ENCODE measurements around the gene CXCL3. TPM values are rescaled to one million over a fixed set of nuclear protein-coding genes. Genes with fewer than 3 reads are reported as not detected.

Gene CXCL3
- polyA plus RNA-seq, 1 donor (not counting 4 experiments of a cell fraction or from before 2014, with no cell fraction given) = 10.8 TPM

DNA sequence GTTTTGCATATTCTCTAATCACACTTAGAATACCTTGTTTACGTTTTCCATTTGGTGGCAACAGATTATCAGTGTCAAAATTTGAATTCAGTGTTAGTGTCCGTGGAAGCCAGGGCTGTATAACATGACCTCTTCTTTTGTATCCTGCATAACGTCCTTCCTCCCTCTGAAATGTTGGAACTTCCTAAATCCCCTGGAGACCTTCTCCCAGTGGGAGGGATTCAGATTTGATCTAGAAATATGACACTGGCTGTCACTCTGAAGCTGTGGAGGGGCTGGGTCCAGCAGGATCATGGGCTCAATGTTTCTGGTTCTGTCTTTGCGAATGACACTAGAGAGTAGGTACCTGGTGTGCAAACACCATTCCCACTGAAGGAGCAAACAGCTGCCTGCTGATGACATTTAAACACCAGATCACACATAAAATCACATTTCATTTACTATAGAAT lies 850 bp upstream of the CXCL3 start:
- Histone ChIP-seq H3K9me3 (ENCODE audit: control insufficient read depth, low read depth, low read length) (no peaks in the 10 kb centered on the region), H3K4me3 (ENCODE audit: control insufficient read depth in 2 of 3, extremely low read depth in 1 of 3, insufficient read depth in 2 of 3, low read depth in 1 of 3, low read length in 3 of 3) (peak overlapping the region; percentile 55 to 89 (median 82)), H3K4me2 (ENCODE audit: control insufficient read depth, extremely low read depth, insufficient read depth, low read depth, low read length) (peak overlapping the region; percentile 88), H2AFZ (ENCODE audit: control insufficient read depth, low read length) (peak overlapping the region; percentile 94), H3K79me2 (ENCODE audit: control insufficient read depth, insufficient read depth, low read length) (no peaks in the 10 kb centered on the region), H3K9me1 (ENCODE audit: control insufficient read depth, extremely low read depth, insufficient read depth, low read length) (no peaks in the 10 kb centered on the region), H3K9ac (ENCODE audit: control insufficient read depth, extremely low read depth, insufficient read depth, low read length) (peak overlapping the region; percentile 90), H3K4me1 (ENCODE audit: control insufficient read depth, extremely low read depth, insufficient read depth, low read length) (peaks cover 8% of the 10 kb centered on the region), H3K27ac (ENCODE audit: control insufficient read depth, insufficient read depth, low read length) (peak overlapping the region; percentile 83), H3K27me3 (ENCODE audit: control insufficient read depth, extremely low read depth, insufficient read depth, low read length) (no peaks in the 10 kb centered on the region), H4K20me1 (ENCODE audit: control insufficient read depth, extremely low read depth, insufficient read depth, low read length) (no peaks in the 10 kb centered on the region), H3K36me3 (ENCODE audit: control insufficient read depth in 2 of 2, extremely low read depth in 1 of 2, insufficient read depth in 2 of 2, low read length in 2 of 2) (no peaks in the 10 kb centered on the region)
- FAIRE-seq (peak; percentile 39), DNase-seq (ENCODE audit: low read depth, low spot score) (no peak)
- no peak for TF ChIP-seq EZH2 (IDR thresholded peaks at IDR 0.05; ENCODE audit: low read length)
- TF ChIP-seq, protein P1, sequence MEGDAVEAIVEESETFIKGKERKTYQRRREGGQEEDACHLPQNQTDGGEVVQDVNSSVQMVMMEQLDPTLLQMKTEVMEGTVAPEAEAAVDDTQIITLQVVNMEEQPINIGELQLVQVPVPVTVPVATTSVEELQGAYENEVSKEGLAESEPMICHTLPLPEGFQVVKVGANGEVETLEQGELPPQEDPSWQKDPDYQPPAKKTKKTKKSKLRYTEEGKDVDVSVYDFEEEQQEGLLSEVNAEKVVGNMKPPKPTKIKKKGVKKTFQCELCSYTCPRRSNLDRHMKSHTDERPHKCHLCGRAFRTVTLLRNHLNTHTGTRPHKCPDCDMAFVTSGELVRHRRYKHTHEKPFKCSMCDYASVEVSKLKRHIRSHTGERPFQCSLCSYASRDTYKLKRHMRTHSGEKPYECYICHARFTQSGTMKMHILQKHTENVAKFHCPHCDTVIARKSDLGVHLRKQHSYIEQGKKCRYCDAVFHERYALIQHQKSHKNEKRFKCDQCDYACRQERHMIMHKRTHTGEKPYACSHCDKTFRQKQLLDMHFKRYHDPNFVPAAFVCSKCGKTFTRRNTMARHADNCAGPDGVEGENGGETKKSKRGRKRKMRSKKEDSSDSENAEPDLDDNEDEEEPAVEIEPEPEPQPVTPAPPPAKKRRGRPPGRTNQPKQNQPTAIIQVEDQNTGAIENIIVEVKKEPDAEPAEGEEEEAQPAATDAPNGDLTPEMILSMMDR (optimal IDR thresholded peaks at IDR 0.05 in 1 of 3, IDR thresholded peaks at IDR 0.05 in 1 of 3, conservative IDR thresholded peaks at IDR 0.05 in 1 of 3; ENCODE audit: extremely low read depth in 1 of 3, insufficient read depth in 2 of 3, low read length in 3 of 3) = no peak
- dilution Hi-C loops (cut with MboI; ENCODE audit: extremely low pct_ligation_motif_present, low sequenced_read_pairs) = no loop called here

DNA sequence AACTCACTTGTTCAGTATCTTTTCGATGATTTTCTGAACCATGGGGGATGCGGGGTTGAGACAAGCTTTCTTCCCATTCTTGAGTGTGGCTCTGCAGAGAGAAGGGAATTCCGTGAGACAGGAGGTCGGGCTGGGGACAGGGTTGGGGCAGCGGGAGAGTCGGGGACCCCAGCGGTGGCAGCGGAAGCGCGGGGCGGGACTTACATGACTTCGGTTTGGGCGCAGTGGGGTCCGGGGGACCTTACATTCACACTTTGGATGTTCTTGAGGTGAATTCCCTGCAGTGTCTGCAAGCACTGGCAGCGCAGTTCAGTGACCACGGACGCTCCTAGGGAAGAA lies 434 bp downstream of the CXCL3 start:
- Histone ChIP-seq H3K4me1 (ENCODE audit: control insufficient read depth, extremely low read depth, insufficient read depth, low read length) (peaks cover 14% of the 10 kb centered on the region), H3K4me3 (ENCODE audit: control insufficient read depth in 2 of 3, extremely low read depth in 1 of 3, insufficient read depth in 2 of 3, low read depth in 1 of 3, low read length in 3 of 3) (peak overlapping the region; percentile 55 to 89 (median 82)), H3K79me2 (ENCODE audit: control insufficient read depth, insufficient read depth, low read length) (no peaks in the 10 kb centered on the region), H3K4me2 (ENCODE audit: control insufficient read depth, extremely low read depth, insufficient read depth, low read depth, low read length) (peak overlapping the region; percentile 88), H2AFZ (ENCODE audit: control insufficient read depth, low read length) (peak overlapping the region; percentile 61), H3K9me1 (ENCODE audit: control insufficient read depth, extremely low read depth, insufficient read depth, low read length) (no peaks in the 10 kb centered on the region), H3K9ac (ENCODE audit: control insufficient read depth, extremely low read depth, insufficient read depth, low read length) (peak overlapping the region; percentile 90), H3K9me3 (ENCODE audit: control insufficient read depth, low read depth, low read length) (no peaks in the 10 kb centered on the region), H3K27ac (ENCODE audit: control insufficient read depth, insufficient read depth, low read length) (peak overlapping the region; percentile 83), H3K36me3 (ENCODE audit: control insufficient read depth in 2 of 2, extremely low read depth in 1 of 2, insufficient read depth in 2 of 2, low read length in 2 of 2) (no peaks in the 10 kb centered on the region), H4K20me1 (ENCODE audit: control insufficient read depth, extremely low read depth, insufficient read depth, low read length) (no peaks in the 10 kb centered on the region), H3K27me3 (ENCODE audit: control insufficient read depth, extremely low read depth, insufficient read depth, low read length) (no peaks in the 10 kb centered on the region)
- DNase-seq (ENCODE audit: low read depth, low spot score) (no peak), FAIRE-seq (no peak)
- TF ChIP-seq, protein P1 (optimal IDR thresholded peaks at IDR 0.05 in 1 of 3, IDR thresholded peaks at IDR 0.05 in 1 of 3, conservative IDR thresholded peaks at IDR 0.05 in 1 of 3; ENCODE audit: extremely low read depth in 1 of 3, insufficient read depth in 2 of 3, low read length in 3 of 3) = peak in 1 of 3 experiments; percentile 3
- TF ChIP-seq EZH2 (IDR thresholded peaks at IDR 0.05; ENCODE audit: low read length) = no peak
- dilution Hi-C loops (cut with MboI; ENCODE audit: extremely low pct_ligation_motif_present, low sequenced_read_pairs) = no loop called here

Data from keratinocyte (primary cell).